Rectal smooth muscle tissue (tissue), 1 donor: ENCODE results near the gene PRR22.
"Not testable (repeated sequence)": the region's sequence is repeated elsewhere in the genome, so short reads cannot be mapped to it uniquely, and the experiment has no call there.

Experiments used
- H3K27ac ChIP-seq: one replicate; pipeline ENCODE4 v1.7.0; 2013; ENCODE audit warnings: low read depth, low read length, inconsistent platforms
- H3K27me3 ChIP-seq: one replicate; pipeline ENCODE4 v1.7.0; 2013; ENCODE audit warnings: low read length; ENCODE audit not compliant: control insufficient read depth, insufficient read depth
- H3K36me3 ChIP-seq: one replicate; pipeline ENCODE4 v1.7.0; 2013; ENCODE audit warnings: low read length; ENCODE audit not compliant: control insufficient read depth, insufficient read depth
- H3K4me1 ChIP-seq: one replicate; pipeline ENCODE4 v1.7.0; 2013; ENCODE audit warnings: low read length; ENCODE audit not compliant: control insufficient read depth, insufficient read depth
- H3K4me3 ChIP-seq: one replicate; pipeline ENCODE4 v1.7.0; 2013; ENCODE audit warnings: low read length
- H3K9ac ChIP-seq: one replicate; pipeline ENCODE4 v1.7.0; 2013; ENCODE audit warnings: low read length

PRR22 gene

DNA sequence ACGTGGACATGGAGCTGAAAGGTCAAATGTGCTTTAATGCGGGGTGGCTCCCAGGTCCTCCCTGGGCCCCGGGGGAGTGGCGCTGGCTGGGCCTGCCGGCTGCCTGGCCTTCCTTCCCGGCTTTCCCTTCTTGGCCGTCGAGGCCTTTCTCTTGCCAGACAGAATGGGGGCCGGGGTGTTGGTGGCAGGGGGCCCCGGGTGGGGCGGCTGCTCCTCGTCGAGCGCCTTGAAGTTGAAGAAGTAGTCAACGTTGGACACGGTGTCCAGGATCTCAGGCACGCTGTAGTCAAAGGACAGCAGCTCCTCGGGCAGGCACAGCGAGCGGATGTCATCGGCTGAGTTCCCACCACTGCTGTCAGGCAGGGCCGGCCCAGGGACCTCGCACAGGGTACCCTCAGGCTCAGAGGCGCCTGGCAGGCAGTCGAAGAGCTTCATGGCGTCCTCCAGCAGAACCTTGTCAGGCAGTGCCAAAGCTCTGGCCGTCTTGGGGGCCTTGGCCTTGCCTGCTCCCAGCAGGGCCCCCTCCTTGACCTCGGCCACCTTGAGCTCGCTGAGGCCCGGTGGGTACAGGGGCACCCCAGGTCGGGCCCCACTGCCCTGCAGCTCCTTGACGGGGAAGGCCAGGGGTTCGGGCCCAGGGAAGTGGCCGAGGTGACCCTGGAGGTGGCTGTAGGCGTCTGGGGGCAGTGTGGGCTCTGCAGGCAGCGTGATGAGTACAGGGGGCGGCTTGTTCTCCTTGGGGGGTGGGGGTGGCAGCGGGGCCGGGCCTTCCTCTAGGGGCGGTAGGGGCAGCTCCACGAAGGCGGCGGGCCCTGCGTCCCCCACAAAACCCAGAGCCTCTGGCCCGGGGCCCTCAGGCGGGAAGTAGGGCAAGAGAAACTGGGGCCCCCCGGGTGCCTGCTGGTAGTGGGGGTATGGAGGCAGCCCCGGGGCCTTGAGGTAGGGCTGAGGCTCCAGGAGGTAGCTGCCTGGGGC, 1.3 kb downstream of the PRR22 start:
- H3K4me1 ChIP-seq: no peaks in the 10 kb centered on the region
- no peak overlapping the region for H3K4me3 ChIP-seq
- H3K36me3 ChIP-seq: peaks cover 28% of the 10 kb centered on the region
- H3K27me3 ChIP-seq: peaks cover 4% of the 10 kb centered on the region
- H3K9ac ChIP-seq: no peak overlapping the region
- H3K27ac ChIP-seq: no peak overlapping the region

DNA sequence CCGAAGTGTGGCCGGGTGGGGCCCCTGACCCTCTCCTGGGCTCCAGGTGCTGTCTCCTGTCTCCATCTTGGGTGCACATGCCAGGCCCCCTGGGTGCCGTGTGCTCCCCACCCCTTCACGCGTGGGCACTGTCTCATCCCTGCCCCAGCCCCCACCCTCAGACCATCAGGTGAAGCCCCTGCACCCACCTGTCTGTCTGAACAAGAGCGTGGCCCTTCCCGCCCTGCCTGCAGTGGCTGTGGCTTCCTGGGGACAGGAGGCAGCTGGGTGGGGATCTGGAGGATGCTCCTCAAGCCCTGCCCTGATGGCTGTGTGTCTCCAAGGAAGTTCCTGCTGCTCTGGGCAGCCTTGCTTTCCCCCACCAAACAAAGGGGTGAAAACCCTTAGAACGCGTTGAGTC, 2.2 kb downstream of the PRR22 start:
- Histone ChIP-seq H3K27me3 (no peaks in the 10 kb centered on the region), H3K36me3 (peaks cover 20% of the 10 kb centered on the region), H3K27ac (no peak overlapping the region), H3K4me3 (no peak overlapping the region), H3K4me1 (no peaks in the 10 kb centered on the region), H3K9ac (no peak overlapping the region)

DNA sequence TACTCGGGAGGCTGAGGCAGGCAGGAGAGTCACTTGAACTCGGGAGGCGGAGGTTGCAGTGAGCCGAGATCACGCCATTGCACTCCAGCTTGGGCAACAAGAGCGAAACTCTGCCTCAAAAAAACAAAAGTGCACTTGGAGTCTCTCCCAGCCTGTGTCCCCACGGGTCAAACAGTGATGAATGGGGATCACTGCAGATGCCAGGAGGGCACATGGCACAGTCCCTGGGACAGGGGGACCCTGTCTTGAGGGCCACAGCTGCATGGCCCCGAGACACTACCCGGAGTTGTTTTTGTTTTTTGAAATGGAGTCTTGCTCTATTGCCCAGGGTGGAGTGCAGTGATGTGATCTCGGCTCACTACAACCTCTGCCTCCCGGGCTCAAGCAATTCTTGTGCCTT, 3.6 kb downstream of the PRR22 start:
- H3K4me3 ChIP-seq, H3K9ac ChIP-seq, H3K27ac ChIP-seq, H3K36me3 ChIP-seq, H3K4me1 ChIP-seq, H3K27me3 ChIP-seq: not testable (repeated sequence)

DNA sequence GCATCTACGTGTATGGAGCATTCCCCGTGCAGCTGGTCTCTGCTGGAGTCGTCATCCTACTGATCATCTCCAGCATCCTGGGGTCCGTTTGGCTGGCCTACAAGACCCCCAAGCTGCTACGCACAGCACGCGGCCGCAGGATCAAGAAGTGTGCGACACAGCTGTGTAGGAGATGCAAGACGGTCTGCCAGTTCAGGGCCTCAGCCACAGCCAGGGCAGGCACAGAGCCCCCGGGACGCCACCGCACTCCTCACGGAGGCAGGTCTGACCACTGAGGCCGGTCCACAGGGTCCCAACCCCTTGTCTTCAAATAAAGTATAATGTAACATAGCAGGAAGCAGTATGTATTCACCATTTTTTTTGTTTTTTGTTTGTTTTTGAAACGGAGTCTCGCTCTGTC, 6.1 kb downstream of the PRR22 start:
- no peak overlapping the region for H3K27ac ChIP-seq
- H3K27me3 ChIP-seq: no peaks in the 10 kb centered on the region
- no peak overlapping the region for H3K9ac ChIP-seq
- H3K4me3 ChIP-seq: no peak overlapping the region
- H3K36me3 ChIP-seq: no peaks in the 10 kb centered on the region
- H3K4me1 ChIP-seq: no peaks in the 10 kb centered on the region

DNA sequence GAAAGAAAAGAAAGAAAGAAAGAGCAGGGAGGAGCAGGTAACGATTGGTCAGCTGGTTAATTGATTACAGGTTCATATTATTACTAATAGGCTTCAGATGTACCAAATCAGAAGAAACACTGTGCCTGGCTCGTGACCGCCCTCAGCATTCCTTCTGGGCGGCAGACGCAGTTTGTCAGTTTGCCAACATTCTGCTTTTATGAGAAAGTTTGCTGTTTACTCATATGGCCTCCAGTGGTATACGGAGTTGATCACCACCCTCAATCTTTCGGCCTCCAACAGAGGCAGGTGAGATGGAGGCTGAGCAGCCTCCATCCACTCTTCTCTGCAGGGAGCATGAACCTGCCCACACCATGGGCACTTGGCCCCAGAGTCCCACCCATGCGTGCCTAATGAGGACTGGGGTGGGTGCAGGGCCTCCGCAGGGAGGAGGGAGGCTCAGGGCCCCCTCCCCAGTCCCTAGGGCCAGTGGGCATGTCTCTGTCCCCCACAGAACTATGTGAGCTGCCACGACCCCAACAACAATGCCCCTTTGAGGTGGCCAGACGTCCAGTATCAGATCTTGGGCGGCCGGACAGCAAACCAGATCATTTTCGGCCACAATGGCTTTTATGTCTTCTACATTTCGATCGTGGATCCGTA, 8.8 kb downstream of the PRR22 start:
- H3K27me3 ChIP-seq: no peaks in the 10 kb centered on the region
- no peak overlapping the region for H3K4me3 ChIP-seq
- no peaks in the 10 kb centered on the region for H3K4me1 ChIP-seq
- no peak overlapping the region for H3K9ac ChIP-seq
- H3K36me3 ChIP-seq: no peaks in the 10 kb centered on the region
- H3K27ac ChIP-seq: no peak overlapping the region

DNA sequence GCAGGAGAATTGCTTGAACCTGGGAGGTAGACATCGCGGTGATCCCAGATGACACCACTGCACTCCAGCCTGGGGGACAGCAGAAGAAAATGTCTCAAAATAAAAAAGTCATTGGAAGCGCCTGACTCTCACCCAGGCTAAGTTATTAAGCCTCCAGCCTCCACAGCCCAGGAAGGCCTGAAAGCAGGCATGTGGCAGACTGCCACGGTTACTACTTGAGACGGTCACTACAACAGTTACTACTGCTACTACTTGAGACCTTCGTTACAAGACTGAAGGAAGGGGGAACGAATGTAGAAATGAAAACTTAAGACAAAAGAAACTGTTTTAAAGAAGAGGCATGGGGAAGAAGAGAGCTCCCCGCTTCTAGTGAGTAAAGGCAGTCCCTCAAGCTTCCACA, 9.6 kb downstream of the PRR22 start:
- no peaks in the 10 kb centered on the region for H3K4me1 ChIP-seq
- H3K4me3 ChIP-seq: no peak overlapping the region
- H3K27ac ChIP-seq: no peak overlapping the region
- no peaks in the 10 kb centered on the region for H3K27me3 ChIP-seq
- H3K36me3 ChIP-seq: no peaks in the 10 kb centered on the region
- no peak overlapping the region for H3K9ac ChIP-seq

DNA sequence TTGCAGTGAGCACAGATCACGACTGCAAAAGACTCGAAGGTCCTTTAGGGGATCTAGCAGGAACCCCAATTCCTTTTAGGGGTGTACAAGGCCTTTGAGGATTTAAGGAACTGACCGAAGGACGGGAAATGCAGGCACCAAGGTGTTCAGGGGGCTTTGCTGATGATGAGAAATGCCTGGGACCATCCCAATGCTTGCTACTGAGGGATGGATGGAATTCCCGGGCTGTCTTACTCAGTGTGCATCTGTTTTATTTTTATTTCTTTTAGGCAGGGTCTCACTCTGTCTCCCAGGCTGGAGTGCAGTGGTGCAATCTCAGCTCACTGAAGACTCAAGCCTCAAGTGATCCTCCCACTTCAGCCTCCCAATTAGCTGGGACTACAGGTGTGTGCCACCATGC, 11.3 kb downstream of the PRR22 start:
- Histone ChIP-seq H3K4me3 (no peak overlapping the region), H3K9ac (no peak overlapping the region), H3K27me3 (no peaks in the 10 kb centered on the region), H3K36me3 (no peaks in the 10 kb centered on the region), H3K4me1 (no peaks in the 10 kb centered on the region), H3K27ac (no peak overlapping the region)

DNA sequence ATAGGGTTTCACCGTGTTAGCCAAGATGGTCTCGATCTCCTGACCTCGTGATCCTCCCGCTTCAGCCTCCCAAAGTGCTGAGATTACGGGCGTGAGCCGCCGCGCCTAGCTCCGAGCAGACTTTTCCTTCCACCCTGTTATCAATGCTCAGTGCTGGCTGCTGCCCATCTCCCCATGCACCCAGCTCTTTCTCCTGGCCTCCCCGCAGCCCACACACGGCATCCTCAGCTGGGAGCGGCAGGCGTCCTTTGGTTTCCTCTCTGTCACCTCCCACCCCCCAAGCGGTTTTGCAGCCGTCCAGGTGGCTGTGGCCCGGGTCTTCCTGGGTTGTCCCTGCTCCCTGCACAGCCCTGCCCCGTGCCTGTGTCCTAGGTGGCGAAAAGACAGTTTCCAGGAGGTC, 12.1 kb downstream of the PRR22 start:
- Histone ChIP-seq H3K27me3 (no peaks in the 10 kb centered on the region), H3K9ac (no peak overlapping the region), H3K27ac (no peak overlapping the region), H3K4me3 (no peak overlapping the region), H3K4me1 (no peaks in the 10 kb centered on the region), H3K36me3 (no peaks in the 10 kb centered on the region)

DNA sequence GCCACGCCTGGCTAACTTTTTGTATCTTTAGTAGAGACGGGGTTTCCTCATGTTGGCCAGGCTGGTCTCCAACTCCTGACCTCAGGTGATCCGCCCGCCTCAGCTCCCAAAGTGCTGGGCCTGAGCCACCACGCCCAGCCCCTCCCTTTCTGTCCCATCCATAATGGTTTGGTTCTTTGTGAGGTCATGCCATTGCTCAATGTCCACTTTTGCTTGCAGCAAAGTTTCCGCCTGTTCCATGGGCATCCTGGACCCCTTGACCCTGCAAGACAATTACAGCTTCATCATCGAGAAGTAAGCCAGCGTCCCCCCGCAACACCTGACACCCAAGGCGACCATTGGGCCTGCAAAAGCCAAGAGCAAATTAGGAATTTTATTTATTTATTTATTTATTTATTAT, 16.6 kb downstream of the PRR22 start:
- no peaks in the 10 kb centered on the region for H3K36me3 ChIP-seq
- H3K27me3 ChIP-seq: no peaks in the 10 kb centered on the region
- H3K9ac ChIP-seq: no peak overlapping the region
- no peak overlapping the region for H3K27ac ChIP-seq
- no peak overlapping the region for H3K4me3 ChIP-seq
- H3K4me1 ChIP-seq: no peaks in the 10 kb centered on the region

DNA sequence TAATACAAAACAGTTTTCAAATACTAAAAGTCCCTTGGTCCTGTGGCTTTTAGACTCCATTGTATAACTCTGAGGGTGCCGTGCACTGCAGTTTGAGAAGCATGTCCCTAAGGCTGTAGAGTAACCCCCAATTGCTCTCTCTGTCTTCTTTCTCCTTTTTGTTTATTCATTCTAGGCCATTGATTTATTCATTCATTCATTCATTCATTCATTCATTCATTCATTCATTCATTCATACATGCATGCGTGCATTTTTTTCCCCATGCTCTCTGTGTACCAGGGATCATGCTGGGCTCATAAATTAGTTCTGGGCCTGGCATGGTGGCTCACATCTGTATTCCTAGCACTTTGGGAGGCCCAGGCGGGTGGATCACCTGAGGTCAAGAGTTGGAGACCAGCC, 19.3 kb downstream of the PRR22 start:
- H3K36me3 ChIP-seq: no peaks in the 10 kb centered on the region
- H3K4me3 ChIP-seq: no peak overlapping the region
- H3K27me3 ChIP-seq: no peaks in the 10 kb centered on the region
- no peak overlapping the region for H3K27ac ChIP-seq
- no peaks in the 10 kb centered on the region for H3K4me1 ChIP-seq
- no peak overlapping the region for H3K9ac ChIP-seq

DNA sequence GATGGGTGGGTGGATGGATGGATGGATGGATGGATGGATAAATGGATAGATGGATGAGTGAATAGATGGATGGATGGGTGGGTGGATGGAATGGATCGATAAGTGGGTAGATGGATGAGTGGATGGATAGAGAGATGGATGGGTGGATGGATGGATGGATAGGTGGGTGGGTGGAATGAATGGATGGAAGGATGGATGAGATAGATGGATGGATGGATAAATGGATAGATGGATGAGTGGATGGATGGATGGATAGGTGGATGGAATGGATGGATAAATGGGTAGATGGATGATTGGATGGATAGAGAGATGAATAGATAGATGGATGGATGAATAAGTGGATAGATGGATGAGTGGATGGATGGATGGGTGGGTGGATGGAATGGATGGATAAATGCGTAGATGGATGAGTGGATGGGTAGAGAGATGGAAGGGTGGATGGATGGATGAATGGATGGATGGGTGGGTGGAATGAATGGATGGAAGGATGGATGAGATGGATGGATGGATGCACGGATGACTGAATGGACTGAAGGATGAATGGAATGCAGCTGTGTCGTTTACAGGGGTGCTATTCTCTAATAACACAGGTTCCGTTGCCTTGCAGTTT, 21.8 kb downstream of the PRR22 start:
- Histone ChIP-seq H3K27ac (no peak overlapping the region), H3K9ac (no peak overlapping the region), H3K4me3 (no peak overlapping the region), H3K4me1 (no peaks in the 10 kb centered on the region), H3K27me3 (no peaks in the 10 kb centered on the region), H3K36me3 (no peaks in the 10 kb centered on the region)

DNA sequence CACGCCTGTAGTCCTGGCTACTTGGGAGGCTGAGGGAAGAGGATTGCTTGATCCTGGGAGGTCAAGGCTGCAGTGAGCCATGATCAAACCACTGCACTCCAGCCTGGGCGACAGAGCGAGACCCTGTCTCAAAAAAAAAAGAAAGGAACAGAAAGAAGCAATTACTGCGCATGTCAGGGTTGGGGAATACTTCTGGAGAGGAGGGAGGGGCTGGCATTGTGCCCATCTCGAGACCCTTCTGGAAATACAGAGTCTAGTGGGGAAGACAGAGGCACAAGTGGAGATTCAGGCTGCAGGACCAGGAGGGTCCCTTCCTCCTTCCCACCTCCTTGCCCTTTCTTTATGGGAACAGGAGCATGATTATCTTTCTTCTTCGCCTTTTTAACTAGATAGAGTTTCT, 30.8 kb downstream of the PRR22 start:
- Histone ChIP-seq H3K27me3 (no peaks in the 10 kb centered on the region), H3K27ac (no peak overlapping the region), H3K9ac (no peak overlapping the region), H3K4me3 (no peak overlapping the region), H3K36me3 (no peaks in the 10 kb centered on the region), H3K4me1 (no peaks in the 10 kb centered on the region)
